Measurements from ENCODE around the gene SLC24A3.

SLC24A3 gene

GRCh38 chr20:19438488-19438887 lies 226.0 kb downstream of the SLC24A3 start:
- no peak overlapping the region for H2AFZ ChIP-seq (ENCODE audit: low read depth, low read length)
- no peaks in the 10 kb centered on the region for H3K9me3 ChIP-seq (ENCODE audit: insufficient read depth, low read length)
- peaks cover 13% of the 10 kb centered on the region for H3K4me1 ChIP-seq (ENCODE audit: low read length)
- peaks cover 37% of the 10 kb centered on the region for H3K27me3 ChIP-seq (ENCODE audit: low read depth, low read length)
- H3K36me3 ChIP-seq (replicated peaks; ENCODE audit: low read depth, low read length), result no peaks in the 10 kb centered on the region
- no peak overlapping the region for H3K27ac ChIP-seq (ENCODE audit: low read length)
- H4K20me1 ChIP-seq (ENCODE audit: insufficient read depth, low read length), result no peaks in the 10 kb centered on the region
- TF ChIP-seq CTCF (IDR thresholded peaks at IDR 0.05; ENCODE audit: low read depth, low read length) (no peak), EZH2phosphoT487 (IDR thresholded peaks at IDR 0.05; ENCODE audit: low read depth) (no peak)
- no peak overlapping the region for H3K9ac ChIP-seq (ENCODE audit: low read length)
- no peak overlapping the region for H3K4me2 ChIP-seq (ENCODE audit: low read length)
- no peaks in the 10 kb centered on the region for H3K79me2 ChIP-seq (ENCODE audit: low read length)
- H3K4me3 ChIP-seq (ENCODE audit: low read length), result no peak overlapping the region

- H3K9me3 ChIP-seq (ENCODE audit: insufficient read depth, low read length), result peaks cover 4% of the 10 kb centered on the region; the same call in 1 of the 2 replicates
- no peak overlapping the region for H2AFZ ChIP-seq (ENCODE audit: low read depth, low read length)
- no peak overlapping the region for H3K4me3 ChIP-seq (ENCODE audit: low read length)
- no peaks in the 10 kb centered on the region for H3K36me3 ChIP-seq (replicated peaks; ENCODE audit: low read depth, low read length)
- no peak overlapping the region for H3K4me2 ChIP-seq (ENCODE audit: low read length)
- TF ChIP-seq CTCF (IDR thresholded peaks at IDR 0.05; ENCODE audit: low read depth, low read length) (no peak), EZH2phosphoT487 (IDR thresholded peaks at IDR 0.05; ENCODE audit: low read depth) (no peak)
- no peak overlapping the region for H3K27ac ChIP-seq (ENCODE audit: low read length)
- H3K9ac ChIP-seq (ENCODE audit: low read length), result no peak overlapping the region
- no peaks in the 10 kb centered on the region for H3K79me2 ChIP-seq (ENCODE audit: low read length)
- H4K20me1 ChIP-seq (ENCODE audit: insufficient read depth, low read length), result no peaks in the 10 kb centered on the region
- no peaks in the 10 kb centered on the region for H3K4me1 ChIP-seq (ENCODE audit: low read length)
- peaks cover 18% of the 10 kb centered on the region for H3K27me3 ChIP-seq (ENCODE audit: low read depth, low read length)
Observed at GRCh38 chr20:19440660-19441527, 228.5 kb downstream of the SLC24A3 start.

- H3K4me1 ChIP-seq (ENCODE audit: low read length), result no peaks in the 10 kb centered on the region
- peaks cover 4% of the 10 kb centered on the region; the same call in 1 of the 2 replicates for H3K9me3 ChIP-seq (ENCODE audit: insufficient read depth, low read length)
- peaks cover 18% of the 10 kb centered on the region; the same call in 1 of the 2 replicates for H3K27me3 ChIP-seq (ENCODE audit: low read depth, low read length)
- TF ChIP-seq EZH2phosphoT487 (IDR thresholded peaks at IDR 0.05; ENCODE audit: low read depth), result no peak
- no peak for TF ChIP-seq CTCF (IDR thresholded peaks at IDR 0.05; ENCODE audit: low read depth, low read length)
- no peak overlapping the region for H3K27ac ChIP-seq (ENCODE audit: low read length)
- H3K9ac ChIP-seq (ENCODE audit: low read length), result no peak overlapping the region
- no peak overlapping the region for H3K4me2 ChIP-seq (ENCODE audit: low read length)
- H3K4me3 ChIP-seq (ENCODE audit: low read length), result no peak overlapping the region
- H2AFZ ChIP-seq (ENCODE audit: low read depth, low read length), result no peak overlapping the region
- H3K79me2 ChIP-seq (ENCODE audit: low read length), result no peaks in the 10 kb centered on the region
- H4K20me1 ChIP-seq (ENCODE audit: insufficient read depth, low read length), result no peaks in the 10 kb centered on the region
- H3K36me3 ChIP-seq (replicated peaks; ENCODE audit: low read depth, low read length), result no peaks in the 10 kb centered on the region
Observed at GRCh38 chr20:19446246-19446645, 233.8 kb downstream of the SLC24A3 start.

- no peak overlapping the region for H3K4me2 ChIP-seq (ENCODE audit: low read length)
Observed at GRCh38 chr20:19448632-19449031, 236.2 kb downstream of the SLC24A3 start.

More at GRCh38 chr20:19448632-19449031, 236.2 kb downstream of the SLC24A3 start:
- H3K4me3 ChIP-seq (ENCODE audit: low read length), result no peak overlapping the region
- H3K9me3 ChIP-seq (ENCODE audit: insufficient read depth, low read length), result peaks cover 4% of the 10 kb centered on the region; the same call in 1 of the 2 replicates
- no peaks in the 10 kb centered on the region for H3K36me3 ChIP-seq (replicated peaks; ENCODE audit: low read depth, low read length)
- no peak overlapping the region for H3K27ac ChIP-seq (ENCODE audit: low read length)
- H3K79me2 ChIP-seq (ENCODE audit: low read length), result no peaks in the 10 kb centered on the region
- H3K27me3 ChIP-seq (ENCODE audit: low read depth, low read length), result peaks cover 26% of the 10 kb centered on the region; the same call in 1 of the 2 replicates
- H3K4me1 ChIP-seq (ENCODE audit: low read length), result no peaks in the 10 kb centered on the region
- TF ChIP-seq CTCF (IDR thresholded peaks at IDR 0.05; ENCODE audit: low read depth, low read length) (no peak), EZH2phosphoT487 (IDR thresholded peaks at IDR 0.05; ENCODE audit: low read depth) (no peak)
- H4K20me1 ChIP-seq (ENCODE audit: insufficient read depth, low read length), result no peaks in the 10 kb centered on the region
- no peak overlapping the region for H2AFZ ChIP-seq (ENCODE audit: low read depth, low read length)
- H3K9ac ChIP-seq (ENCODE audit: low read length), result no peak overlapping the region
